WTC11 (cell line): ENCODE measurements around the gene TNFRSF14. TPM values are rescaled to one million over a fixed set of nuclear protein-coding genes. Genes with fewer than 3 reads are reported as not detected.
A peak's percentile ranks its signal among the peaks of the same experiment; 100 is the strongest.

ENCODE experiments used
- ATAC-seq: fragments of 200-7000 bp; cut with Tn5 transposase; 2 replicates; pipeline ENCODE4 v1.10.0; 2021; ENCODE audit warnings: mild to moderate bottlenecking, moderate library complexity
- CTCF ChIA-PET: fragments of 300-600 bp; sonication (Branson Sonifier 250); formaldehyde crosslinking; loops from one replicate; lab custom pipeline; 2021; ENCODE audit warnings: antibody characterized with exemption; lab: Charles Lee
- POLR2A ChIA-PET: fragments of 350-600 bp; sonication (Branson Sonifier 250); formaldehyde crosslinking; loops from one replicate; lab custom pipeline; 2021; ENCODE audit warnings: antibody characterized with exemption; lab: Charles Lee
- DNase-seq: peaks from one replicate; pipeline ENCODE4 v3.0.0; 2021; ENCODE audit warnings: low spot score
- H3K27ac Mint-ChIP-seq: 2 replicates; pipeline ENCODE4 v1.8.0; 2021; ENCODE audit warnings: mixed read lengths
- H3K27me3 Mint-ChIP-seq: 2 replicates; pipeline ENCODE4 v1.8.0; 2021; ENCODE audit warnings: low read depth, mild to moderate bottlenecking, moderate library complexity, mixed read lengths
- H3K36me3 Mint-ChIP-seq: 2 replicates; pipeline ENCODE4 v1.8.0; 2021; ENCODE audit warnings: mixed read lengths
- H3K4me1 Mint-ChIP-seq: 2 replicates; pipeline ENCODE4 v1.8.0; 2022; ENCODE audit warnings: mixed read lengths
- H3K4me3 Mint-ChIP-seq: 2 replicates; pipeline ENCODE4 v1.8.0; 2021; ENCODE audit warnings: mild to moderate bottlenecking, moderate library complexity, mixed read lengths
- H3K9me3 Mint-ChIP-seq: 2 replicates; pipeline ENCODE4 v1.8.0; 2021; ENCODE audit warnings: mixed read lengths
- ESRRA ChIP-seq: sonication (generic); formaldehyde crosslinking; IDR thresholded peaks from 2 replicates; pipeline ENCODE4 v1.8.1; 2022; ENCODE audit warnings: mild to moderate bottlenecking, missing genetic modification reagents, borderline replicate concordance
- GABPB1 ChIP-seq: sonication (generic); formaldehyde crosslinking; IDR thresholded peaks from 2 replicates; pipeline ENCODE4 v1.8.1; 2023; ENCODE audit warnings: mild to moderate bottlenecking, missing genetic modification reagents
- HMGXB4 ChIP-seq: sonication (generic); formaldehyde crosslinking; IDR thresholded peaks from 2 replicates; pipeline ENCODE4 v1.8.1; 2023; ENCODE audit warnings: mild to moderate bottlenecking, moderate library complexity, missing genetic modification reagents
- IRF2 ChIP-seq: sonication (generic); formaldehyde crosslinking; IDR thresholded peaks from 2 replicates; pipeline ENCODE4 v1.8.0; 2022; ENCODE audit warnings: low read depth, missing genetic modification reagents, borderline replicate concordance
- JAZF1 ChIP-seq: fragments of 250-450 bp; sonication (Bioruptor Pico); IDR thresholded peaks from 2 replicates; pipeline ENCODE4 v1.9.0; 2021; ENCODE audit warnings: moderate library complexity, mild to moderate bottlenecking, inconsistent platforms
- KAT7 ChIP-seq: sonication (generic); formaldehyde crosslinking; IDR thresholded peaks from 2 replicates; pipeline ENCODE4 v1.8.1; 2023; ENCODE audit warnings: missing genetic modification reagents, mild to moderate bottlenecking, borderline replicate concordance
- MLX ChIP-seq: sonication (generic); formaldehyde crosslinking; IDR thresholded peaks from 2 replicates; pipeline ENCODE4 v1.8.1; 2023; ENCODE audit warnings: mild to moderate bottlenecking, missing genetic modification reagents, moderate library complexity
- MYBL2 ChIP-seq: sonication (generic); formaldehyde crosslinking; IDR thresholded peaks from 2 replicates; pipeline ENCODE4 v1.8.1; 2023; ENCODE audit warnings: mild to moderate bottlenecking, moderate library complexity, missing genetic modification reagents
- NR1H2 ChIP-seq: sonication (generic); formaldehyde crosslinking; IDR thresholded peaks from 2 replicates; pipeline ENCODE4 v1.9.0; 2021; ENCODE audit warnings: mild to moderate bottlenecking, moderate library complexity, missing genetic modification reagents
- NR2C2 ChIP-seq: sonication (generic); formaldehyde crosslinking; IDR thresholded peaks from 2 replicates; pipeline ENCODE4 v1.8.0; 2022; ENCODE audit warnings: mild to moderate bottlenecking, missing genetic modification reagents
- SOX15 ChIP-seq: fragments of 250-450 bp; sonication (Bioruptor Pico); IDR thresholded peaks from 2 replicates; pipeline ENCODE4 v1.9.0; 2021; ENCODE audit warnings: mild to moderate bottlenecking
- USF2 ChIP-seq: sonication (generic); formaldehyde crosslinking; IDR thresholded peaks from 2 replicates; pipeline ENCODE4 v1.8.1; 2023; ENCODE audit warnings: mild to moderate bottlenecking, missing genetic modification reagents, moderate library complexity
- ZBTB21 ChIP-seq: sonication (generic); formaldehyde crosslinking; IDR thresholded peaks from 2 replicates; pipeline ENCODE4 v1.8.1; 2023; ENCODE audit warnings: mild to moderate bottlenecking, missing genetic modification reagents, borderline replicate concordance
- ZNF219 ChIP-seq: sonication (generic); formaldehyde crosslinking; IDR thresholded peaks from 2 replicates; pipeline ENCODE4 v1.8.0; 2023; ENCODE audit warnings: missing genetic modification reagents, mild to moderate bottlenecking, borderline replicate concordance
- ZNF317 ChIP-seq: sonication (generic); formaldehyde crosslinking; IDR thresholded peaks from 2 replicates; pipeline ENCODE4 v1.8.1; 2023; ENCODE audit warnings: low read depth, mild to moderate bottlenecking, moderate library complexity, missing genetic modification reagents, borderline replicate concordance
- ZNF416 ChIP-seq: fragments of 250-450 bp; sonication (Bioruptor Pico); IDR thresholded peaks from 2 replicates; pipeline ENCODE4 v1.9.0; 2021; ENCODE audit warnings: mild to moderate bottlenecking, inconsistent platforms
- ZNF423 ChIP-seq: fragments of 250-450 bp; sonication (Bioruptor Pico); IDR thresholded peaks from 2 replicates; pipeline ENCODE4 v2.1.2; 2022; ENCODE audit warnings: mild to moderate bottlenecking, moderate library complexity
- total RNA-seq: library from RNA; stranded (reverse); gene quantifications from 3 replicates; pipeline ENCODE4 v1.2.3, GENCODE V29; 2021
- TF ChIP-seq, protein P1 (sequence below): sonication (generic); formaldehyde crosslinking; IDR thresholded peaks from 2 replicates; pipeline ENCODE4 v1.8.1; 2022; ENCODE audit warnings: mild to moderate bottlenecking, missing genetic modification reagents, moderate library complexity, borderline replicate concordance
- TF ChIP-seq, protein P2 (sequence below): fragments of 200-600 bp; IDR thresholded peaks from 2 replicates; pipeline ENCODE4 v1.8.0; 2022; ENCODE audit warnings: antibody characterized with exemption
- TF ChIP-seq, protein P3 (sequence below): fragments of 250-450 bp; sonication (Bioruptor Pico); IDR thresholded peaks from 2 replicates; pipeline ENCODE4 v2.1.2; 2022; ENCODE audit warnings: mild to moderate bottlenecking, moderate library complexity

Gene TNFRSF14
- total RNA-seq, 1 experiment from 2014 or later, result 0.87 TPM

GRCh38 chr1:2523191-2523890, 32.8 kb upstream of the TNFRSF14 start:
- peaks cover 24% of the 10 kb centered on the region for H3K4me1 Mint-ChIP-seq
- peaks cover 18% of the 10 kb centered on the region for H3K27me3 Mint-ChIP-seq
- TF ChIP-seq GABPB1 (CRISPR knock-in tag) (0 out of 2 replicates have a peak, but pooled peaks have one; percentile 37), ZBTB21 (CRISPR knock-in tag) (no peak), ESRRA (CRISPR knock-in tag) (no peak), MLX (CRISPR knock-in tag) (no peak), USF2 (no peak)
- POLR2A ChIA-PET, result interaction anchor here (1.0 kb wide), 1 partner anchor 16 kb away, joined by 3 read pairs; no protein-coding TSS in a partner anchor
- H3K9me3 Mint-ChIP-seq, result no peaks in the 10 kb centered on the region
- ATAC-seq (0 out of 2 replicates have a peak, but pooled peaks have one; percentile 1), DNase-seq (peak; percentile 50)
- no peak overlapping the region for H3K4me3 Mint-ChIP-seq
- peaks cover 16% of the 10 kb centered on the region for H3K36me3 Mint-ChIP-seq
- 0 out of 2 replicates have a peak overlapping the region, but pooled peaks have one; percentile 57 for H3K27ac Mint-ChIP-seq
- CTCF ChIA-PET, result interaction anchor here (0.6 to 4.4 kb wide), 13 partner anchors 8 to 324 kb away, joined by 3 to 61 read pairs (median 4); no protein-coding TSS in a partner anchor

- no peaks in the 10 kb centered on the region for H3K9me3 Mint-ChIP-seq
- ChIA-PET POLR2A (interaction anchor here (1.0 kb wide), 1 partner anchor 17 kb away, joined by 3 read pairs; no protein-coding TSS in a partner anchor), CTCF (interaction anchor here (0.6 to 4.4 kb wide), 14 partner anchors 9 to 325 kb away, joined by 3 to 61 read pairs (median 4); no protein-coding TSS in a partner anchor)
- H3K4me1 Mint-ChIP-seq, result peaks cover 28% of the 10 kb centered on the region
- ATAC-seq, result no peak
- H3K27me3 Mint-ChIP-seq, result peaks cover 25% of the 10 kb centered on the region
- peak overlapping the region; percentile 83 for H3K4me3 Mint-ChIP-seq
- H3K36me3 Mint-ChIP-seq, result peaks cover 10% of the 10 kb centered on the region
- DNase-seq, result no peak
- peak overlapping the region; percentile 83; the same call in 1 of the 2 replicates for H3K27ac Mint-ChIP-seq
- TF ChIP-seq IRF2 (CRISPR knock-in tag) (no peak), MYBL2 (CRISPR knock-in tag) (no peak), MLX (CRISPR knock-in tag) (no peak), ESRRA (CRISPR knock-in tag) (no peak), KAT7 (CRISPR knock-in tag) (no peak), HMGXB4 (CRISPR knock-in tag) (no peak), SOX15 (CRISPR knock-in tag) (no peak), ZNF219 (CRISPR knock-in tag) (no peak), ZNF317 (CRISPR knock-in tag) (no peak), JAZF1 (CRISPR knock-in tag) (no peak), NR1H2 (CRISPR knock-in tag) (no peak), ZNF423 (CRISPR knock-in tag) (no peak), ZNF416 (no peak), NR2C2 (CRISPR knock-in tag) (no peak)
- TF ChIP-seq, protein P1, sequence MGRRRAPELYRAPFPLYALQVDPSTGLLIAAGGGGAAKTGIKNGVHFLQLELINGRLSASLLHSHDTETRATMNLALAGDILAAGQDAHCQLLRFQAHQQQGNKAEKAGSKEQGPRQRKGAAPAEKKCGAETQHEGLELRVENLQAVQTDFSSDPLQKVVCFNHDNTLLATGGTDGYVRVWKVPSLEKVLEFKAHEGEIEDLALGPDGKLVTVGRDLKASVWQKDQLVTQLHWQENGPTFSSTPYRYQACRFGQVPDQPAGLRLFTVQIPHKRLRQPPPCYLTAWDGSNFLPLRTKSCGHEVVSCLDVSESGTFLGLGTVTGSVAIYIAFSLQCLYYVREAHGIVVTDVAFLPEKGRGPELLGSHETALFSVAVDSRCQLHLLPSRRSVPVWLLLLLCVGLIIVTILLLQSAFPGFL (CRISPR knock-in tag), result no peak
- TF ChIP-seq, protein P2, sequence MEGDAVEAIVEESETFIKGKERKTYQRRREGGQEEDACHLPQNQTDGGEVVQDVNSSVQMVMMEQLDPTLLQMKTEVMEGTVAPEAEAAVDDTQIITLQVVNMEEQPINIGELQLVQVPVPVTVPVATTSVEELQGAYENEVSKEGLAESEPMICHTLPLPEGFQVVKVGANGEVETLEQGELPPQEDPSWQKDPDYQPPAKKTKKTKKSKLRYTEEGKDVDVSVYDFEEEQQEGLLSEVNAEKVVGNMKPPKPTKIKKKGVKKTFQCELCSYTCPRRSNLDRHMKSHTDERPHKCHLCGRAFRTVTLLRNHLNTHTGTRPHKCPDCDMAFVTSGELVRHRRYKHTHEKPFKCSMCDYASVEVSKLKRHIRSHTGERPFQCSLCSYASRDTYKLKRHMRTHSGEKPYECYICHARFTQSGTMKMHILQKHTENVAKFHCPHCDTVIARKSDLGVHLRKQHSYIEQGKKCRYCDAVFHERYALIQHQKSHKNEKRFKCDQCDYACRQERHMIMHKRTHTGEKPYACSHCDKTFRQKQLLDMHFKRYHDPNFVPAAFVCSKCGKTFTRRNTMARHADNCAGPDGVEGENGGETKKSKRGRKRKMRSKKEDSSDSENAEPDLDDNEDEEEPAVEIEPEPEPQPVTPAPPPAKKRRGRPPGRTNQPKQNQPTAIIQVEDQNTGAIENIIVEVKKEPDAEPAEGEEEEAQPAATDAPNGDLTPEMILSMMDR, result no peak
- TF ChIP-seq, protein P3, sequence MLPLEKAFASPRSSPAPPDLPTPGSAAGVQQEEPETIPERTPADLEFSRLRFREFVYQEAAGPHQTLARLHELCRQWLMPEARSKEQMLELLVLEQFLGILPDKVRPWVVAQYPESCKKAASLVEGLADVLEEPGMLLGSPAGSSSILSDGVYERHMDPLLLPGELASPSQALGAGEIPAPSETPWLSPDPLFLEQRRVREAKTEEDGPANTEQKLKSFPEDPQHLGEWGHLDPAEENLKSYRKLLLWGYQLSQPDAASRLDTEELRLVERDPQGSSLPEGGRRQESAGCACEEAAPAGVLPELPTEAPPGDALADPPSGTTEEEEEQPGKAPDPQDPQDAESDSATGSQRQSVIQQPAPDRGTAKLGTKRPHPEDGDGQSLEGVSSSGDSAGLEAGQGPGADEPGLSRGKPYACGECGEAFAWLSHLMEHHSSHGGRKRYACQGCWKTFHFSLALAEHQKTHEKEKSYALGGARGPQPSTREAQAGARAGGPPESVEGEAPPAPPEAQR (CRISPR knock-in tag), result no peak
Observed at GRCh38 chr1:2523891-2524609, 32.1 kb upstream of the TNFRSF14 start.
